H1 (cell line): ENCODE measurements around the gene CMBL. TPM values are rescaled to one million over a fixed set of nuclear protein-coding genes. Genes with fewer than 3 reads are reported as not detected.

ENCODE experiments used
- ASH2L ChIP-seq: fragments of 200-600, 300-600 bp; sonication (generic); IDR thresholded peaks from one replicate; pipeline ENCODE4 v1.7.1; 2017; ENCODE audit warnings: low read length
- BRCA1 ChIP-seq: IDR thresholded peaks from 2 replicates; pipeline ENCODE4 v1.6.1; 2012; ENCODE audit warnings: low read depth, low read length, improper control_type of control experiment
- CEBPB ChIP-seq: IDR thresholded peaks from 2 replicates; pipeline ENCODE4 v1.6.1; 2012; ENCODE audit warnings: low read depth, low read length
- KDM4A ChIP-seq: IDR thresholded peaks from one replicate; pipeline ENCODE4 v1.7.1; 2012; ENCODE audit warnings: low read depth, mild to moderate bottlenecking, moderate library complexity, low read length, inconsistent platforms; ENCODE audit not compliant: severe bottlenecking
- MAX ChIP-seq: IDR thresholded peaks from 2 replicates; pipeline ENCODE4 v1.6.1; 2012; ENCODE audit warnings: inconsistent platforms
- SP4 ChIP-seq: IDR thresholded peaks from 2 replicates; pipeline ENCODE4 v1.6.1; 2012; ENCODE audit warnings: low read length, inconsistent platforms
- polyA plus RNA-seq, 7 experiments: library from polyadenylated mRNA; depleted of rRNA in 3 of 7; stranded (reverse) in 5 of 7; unstranded in 2 of 7; fragments of >200 nt in 5 of 7; fragments of 200-250 nt in 2 of 7; gene quantifications; 1 replicate in 5 of 7; 2 replicates in 1 of 7; 4 replicates in 1 of 7; pipeline versions ENCODE4 v1.2.1 to v1.2.3, GENCODE V29; 2011 to 2013; ENCODE audit warnings: missing spikeins in 2 of 7, mixed read lengths in 2 of 7
- total RNA-seq: library from RNA; stranded (reverse); fragmentation: NEBNext Ultra II Directional; extraction: Animal tissue kit (Norgen Biotek cat#: 25700); gene quantifications from 2 replicates; pipeline ENCODE4 v1.2.1, GENCODE V29; 2021

CMBL gene
- total and polyA plus RNA-seq, 2 of the 8 experiments (the other 6 are each of a cell fraction or from before 2014, with no cell fraction given) = 27.9 to 32.1 TPM

- TF ChIP-seq SP4 = no peak
- TF ChIP-seq CEBPB = no peak
- TF ChIP-seq MAX = no peak
- no peak for TF ChIP-seq ASH2L
- no peak for TF ChIP-seq KDM4A
- TF ChIP-seq BRCA1 = no peak
These were observed 31.7 kb downstream of the CMBL start (continued) for GRCh38 chr5:10275991-10276390.
